Posterior cingulate gyrus (tissue), 11 donors: Measurements from ENCODE around the gene RIPOR1.
"Not testable (repeated sequence)": the region's sequence is repeated elsewhere in the genome, so short reads cannot be mapped to it uniquely, and the experiment has no call there.

Experiments used
- DNase-seq, 10 donors: peaks; one replicate each; pipeline versions ENCODE4 v3.0.0 to v3.0.0-alpha.2; 2020 to 2021; ENCODE audit warnings: mixed read lengths in 3 of 10
- intact Hi-C: fragments of 100-400 bp; cut with DNase I; formaldehyde crosslinking; loops from one replicate; pipeline ENCODE4 v1.15.1; 2023

The RIPOR1 gene

GRCh38 chr16:67516296-67517154, 12.1 kb upstream of the RIPOR1 start:
- intact Hi-C loops = loop anchor here (5.0 kb wide), 1 partner anchor 34 kb away; the partner anchor contains the start of genes AGRP and ATP6V0D1
- DNase-seq = no peak

- intact Hi-C loops = loop anchor here (5.0 kb wide), 1 partner anchor 35 kb away; the partner anchor contains the start of genes AGRP and ATP6V0D1
- no peak for DNase-seq
Observed at GRCh38 chr16:67517155-67517445, 11.5 kb upstream of the RIPOR1 start.

- DNase-seq = no peak
- intact Hi-C loops = loop anchor here (5.0 kb wide), 1 partner anchor 36 kb away; the partner anchor contains the start of genes AGRP and ATP6V0D1
Observed at GRCh38 chr16:67517661-67518423, 10.8 kb upstream of the RIPOR1 start.

GRCh38 chr16:67518676-67519075, 10.0 kb upstream of the RIPOR1 start:
- intact Hi-C loops = loop anchor here (5.0 kb wide), 1 partner anchor 36 kb away; the partner anchor contains the start of genes AGRP and ATP6V0D1
- DNase-seq = no peak

- DNase-seq = no peak
- intact Hi-C loops = loop anchor here (5.0 kb wide), 1 partner anchor 37 kb away; the partner anchor contains the start of genes AGRP and ATP6V0D1
Observed at GRCh38 chr16:67519242-67519641, 9.4 kb upstream of the RIPOR1 start.

GRCh38 chr16:67521095-67521804, 7.4 kb upstream of the RIPOR1 start:
- peak; percentile 86 to 99 (median 96) for DNase-seq
- intact Hi-C loops = loop anchor here (1.0 to 10.0 kb wide), 3 partner anchors 41 to 324 kb away; partner anchors contain the start of genes CENPT, CTCF, NUTF2 and THAP11

- intact Hi-C loops = loop anchor here (10.0 kb wide), 1 partner anchor 319 kb away; the partner anchor contains the start of genes CENPT, NUTF2 and THAP11
- no peak for DNase-seq
Observed at GRCh38 chr16:67525176-67525860, 3.3 kb upstream of the RIPOR1 start.

GRCh38 chr16:67526149-67526791, 2.4 kb upstream of the RIPOR1 start:
- intact Hi-C loops = loop anchor here (10.0 kb wide), 1 partner anchor 319 kb away; the partner anchor contains the start of genes CENPT, NUTF2 and THAP11

GRCh38 chr16:67528870-67529581, 397 bp downstream of the RIPOR1 start:
- DNase-seq = peak in 1 of 10 donors; percentile 89

More at GRCh38 chr16:67526149-67526791, 2.4 kb upstream of the RIPOR1 start:
- no peak for DNase-seq

GRCh38 chr16:67529582-67530012, 968 bp downstream of the RIPOR1 start:
- DNase-seq = no peak
- intact Hi-C loops = loop anchor here (10.0 kb wide), 1 partner anchor 315 kb away; the partner anchor contains the start of genes CENPT, NUTF2 and THAP11

More at GRCh38 chr16:67528870-67529581, 397 bp downstream of the RIPOR1 start:
- intact Hi-C loops = loop anchor here (10.0 kb wide), 1 partner anchor 316 kb away; the partner anchor contains the start of genes CENPT, NUTF2 and THAP11

GRCh38 chr16:67530013-67530939, 1.6 kb downstream of the RIPOR1 start:
- intact Hi-C loops = no loop called here
- DNase-seq = peak in 9 of 10 donors; percentile 46 to 96 (median 72)

GRCh38 chr16:67531247-67531646, 2.6 kb downstream of the RIPOR1 start:
- intact Hi-C loops = no loop called here
- peak in 1 of 10 donors; percentile 57 for DNase-seq

GRCh38 chr16:67533024-67533560, 4.5 kb downstream of the RIPOR1 start:
- no peak for DNase-seq
- intact Hi-C loops = no loop called here

- intact Hi-C loops, DNase-seq: not testable (repeated sequence)
Observed at GRCh38 chr16:67533987-67534386, 5.4 kb downstream of the RIPOR1 start.

- DNase-seq = no peak
- intact Hi-C loops = no loop called here
Observed at GRCh38 chr16:67534431-67534830, 5.8 kb downstream of the RIPOR1 start.

- peak in 4 of 10 donors; percentile 70 to 92 (median 90) for DNase-seq
Observed at GRCh38 chr16:67535201-67535600, 6.6 kb downstream of the RIPOR1 start.

GRCh38 chr16:67537270-67537635, 8.6 kb downstream of the RIPOR1 start:
- intact Hi-C loops = no loop called here
- peak in 3 of 10 donors; percentile 48 to 87 (median 87) for DNase-seq

More at GRCh38 chr16:67535201-67535600, 6.6 kb downstream of the RIPOR1 start:
- intact Hi-C loops = no loop called here
